ENCODE data around the gene SESTD1.

Gene SESTD1

GRCh38 chr2:179304424-179304823, 39.8 kb upstream of the SESTD1 start:
- no peak overlapping the region for H3K4me3 ChIP-seq (replicated peaks; ENCODE audit: insufficient read depth, low read length)
- DNase-seq (ENCODE audit: low read depth in 1 of 2, low spot score in 1 of 2): no peak
- TF ChIP-seq POLR2AphosphoS5 (IDR thresholded peaks at IDR 0.05; ENCODE audit: low read depth) (no peak), SPI1 (IDR thresholded peaks at IDR 0.05; ENCODE audit: borderline replicate concordance, low read depth) (no peak), REST (IDR thresholded peaks at IDR 0.05; ENCODE audit: insufficient replicate concordance, low read depth) (no peak), CTCF (IDR thresholded peaks at IDR 0.05; ENCODE audit: insufficient read depth, low read length) (no peak), GABPA (IDR thresholded peaks at IDR 0.05; ENCODE audit: low read depth) (no peak)
- H3K27ac ChIP-seq (replicated peaks): no peak overlapping the region
- H3K27me3 ChIP-seq (ENCODE audit: insufficient read depth, poor library complexity, severe bottlenecking): no peaks in the 10 kb centered on the region

GRCh38 chr2:179302764-179303571, 38.3 kb upstream of the SESTD1 start:
- no peak for DNase-seq (ENCODE audit: low read depth in 1 of 2, low spot score in 1 of 2)
- no peak overlapping the region for H3K4me3 ChIP-seq (replicated peaks; ENCODE audit: insufficient read depth, low read length)
- no peak for TF ChIP-seq CTCF (IDR thresholded peaks at IDR 0.05; ENCODE audit: insufficient read depth, low read length)
- no peak for TF ChIP-seq SPI1 (IDR thresholded peaks at IDR 0.05; ENCODE audit: borderline replicate concordance, low read depth)
- no peak for TF ChIP-seq REST (IDR thresholded peaks at IDR 0.05; ENCODE audit: insufficient replicate concordance, low read depth)
- TF ChIP-seq POLR2AphosphoS5 (IDR thresholded peaks at IDR 0.05; ENCODE audit: low read depth): no peak
- TF ChIP-seq GABPA (IDR thresholded peaks at IDR 0.05; ENCODE audit: low read depth): no peak
- no peaks in the 10 kb centered on the region for H3K27me3 ChIP-seq (ENCODE audit: insufficient read depth, poor library complexity, severe bottlenecking)
- no peak overlapping the region for H3K27ac ChIP-seq (replicated peaks)

GRCh38 chr2:179302149-179302548, 37.5 kb upstream of the SESTD1 start:
- DNase-seq (ENCODE audit: low read depth in 1 of 2, low spot score in 1 of 2): no peak
- TF ChIP-seq GABPA (IDR thresholded peaks at IDR 0.05; ENCODE audit: low read depth) (no peak), REST (IDR thresholded peaks at IDR 0.05; ENCODE audit: insufficient replicate concordance, low read depth) (no peak), SPI1 (IDR thresholded peaks at IDR 0.05; ENCODE audit: borderline replicate concordance, low read depth) (no peak), POLR2AphosphoS5 (IDR thresholded peaks at IDR 0.05; ENCODE audit: low read depth) (no peak), CTCF (IDR thresholded peaks at IDR 0.05; ENCODE audit: insufficient read depth, low read length) (no peak)
- Histone ChIP-seq H3K4me3 (replicated peaks; ENCODE audit: insufficient read depth, low read length) (no peak overlapping the region), H3K27me3 (ENCODE audit: insufficient read depth, poor library complexity, severe bottlenecking) (no peaks in the 10 kb centered on the region), H3K27ac (replicated peaks) (no peak overlapping the region)

Measured in HL-60 (cell line).